ENCODE measurements around the gene ZNF837.

ZNF837 gene

DNA sequence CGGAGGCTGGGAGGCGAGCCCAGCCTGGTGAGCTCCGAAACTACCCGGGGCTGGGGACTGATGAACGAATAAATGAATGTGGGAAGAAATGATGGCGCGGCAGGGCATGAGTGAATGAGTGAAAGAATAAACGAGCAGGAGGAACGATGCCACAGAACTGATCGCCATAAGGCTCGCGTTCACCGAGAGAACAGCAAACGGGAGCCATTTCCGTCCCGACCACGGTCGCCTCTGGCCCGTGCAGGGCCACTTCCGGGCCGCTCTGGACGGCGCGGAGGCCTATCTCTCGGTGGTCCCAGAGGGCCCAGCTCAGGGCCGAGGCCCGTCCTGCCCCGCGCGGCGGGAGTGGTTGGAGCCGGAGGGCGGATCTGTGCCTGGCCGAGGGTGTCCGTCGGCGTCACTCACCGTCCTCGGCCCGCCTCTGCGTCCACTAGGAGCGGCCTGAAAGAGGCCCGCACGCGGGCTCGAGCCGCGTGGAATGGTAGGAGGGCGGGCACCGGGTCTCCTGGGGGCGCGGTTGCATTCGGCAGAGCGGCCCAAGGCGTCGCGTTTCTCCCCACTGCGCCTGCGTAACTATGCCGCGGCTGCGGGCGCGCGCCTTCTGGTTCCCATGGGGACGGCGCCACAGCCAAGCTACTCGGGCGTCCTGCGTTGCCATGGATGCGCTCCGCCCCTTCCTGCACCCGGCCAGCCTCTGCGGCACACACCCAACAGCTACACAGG is 18.4 kb downstream of the ZNF837 start, which contains the start of gene ZNF497 (continued):
- TF ChIP-seq YY2 (tag by site-specific recombination; IDR thresholded peaks at IDR 0.05): peak; percentile 78
- 0 out of 2 replicates have a peak, but pooled peaks have one; percentile 41 for TF ChIP-seq ZNF366 (tag by site-specific recombination; conservative IDR thresholded peaks at IDR 0.05)
- TF ChIP-seq ZNF518A (tag by site-specific recombination; conservative IDR thresholded peaks at IDR 0.05; ENCODE audit: low read depth): peak; percentile 72
- TF ChIP-seq ZNF843 (tag by site-specific recombination; IDR thresholded peaks at IDR 0.05): 0 out of 2 replicates have a peak, but pooled peaks have one; percentile 63
- TF ChIP-seq PRDM10 (tag by site-specific recombination; IDR thresholded peaks at IDR 0.05): peak; percentile 79
- no peak for TF ChIP-seq ZNF654 (tag by site-specific recombination; IDR thresholded peaks at IDR 0.05; ENCODE audit: low read depth)
- peak; percentile 74; the same call in 1 of the 2 replicates for TF ChIP-seq KLF8 (tag by site-specific recombination; IDR thresholded peaks at IDR 0.05)
- TF ChIP-seq ZNF335 (tag by site-specific recombination; conservative IDR thresholded peaks at IDR 0.05): peak; percentile 94
- TF ChIP-seq PATZ1 (tag by site-specific recombination; IDR thresholded peaks at IDR 0.05): peak; percentile 75
- TF ChIP-seq HOXA7 (CRISPR knock-in tag; IDR thresholded peaks at IDR 0.05; ENCODE audit: borderline replicate concordance): no peak
- TF ChIP-seq, protein P1, sequence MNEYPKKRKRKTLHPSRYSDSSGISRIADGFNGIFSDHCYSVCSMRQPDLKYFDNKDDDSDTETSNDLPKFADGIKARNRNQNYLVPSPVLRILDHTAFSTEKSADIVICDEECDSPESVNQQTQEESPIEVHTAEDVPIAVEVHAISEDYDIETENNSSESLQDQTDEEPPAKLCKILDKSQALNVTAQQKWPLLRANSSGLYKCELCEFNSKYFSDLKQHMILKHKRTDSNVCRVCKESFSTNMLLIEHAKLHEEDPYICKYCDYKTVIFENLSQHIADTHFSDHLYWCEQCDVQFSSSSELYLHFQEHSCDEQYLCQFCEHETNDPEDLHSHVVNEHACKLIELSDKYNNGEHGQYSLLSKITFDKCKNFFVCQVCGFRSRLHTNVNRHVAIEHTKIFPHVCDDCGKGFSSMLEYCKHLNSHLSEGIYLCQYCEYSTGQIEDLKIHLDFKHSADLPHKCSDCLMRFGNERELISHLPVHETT (tag by site-specific recombination; IDR thresholded peaks at IDR 0.05): peak; percentile 52; the same call in 1 of the 2 replicates
- peak; percentile 87 for TF ChIP-seq ZNF610 (tag by site-specific recombination; IDR thresholded peaks at IDR 0.05; ENCODE audit: borderline replicate concordance)
- TF ChIP-seq GLIS1 (tag by site-specific recombination; IDR thresholded peaks at IDR 0.05): peak; percentile 68
- TF ChIP-seq ZBTB8A (tag by site-specific recombination; IDR thresholded peaks at IDR 0.05): peak; percentile 93
- 0 out of 2 replicates have a peak, but pooled peaks have one; percentile 9 for TF ChIP-seq ZFHX2 (tag by site-specific recombination; conservative IDR thresholded peaks at IDR 0.05)
- TF ChIP-seq ZNF76 (tag by site-specific recombination; IDR thresholded peaks at IDR 0.05; ENCODE audit: borderline replicate concordance, low read depth): peak; percentile 90
- TF ChIP-seq ZNF600 (tag by site-specific recombination; IDR thresholded peaks at IDR 0.05): peak; percentile 89
- TF ChIP-seq ZNF223 (tag by site-specific recombination; IDR thresholded peaks at IDR 0.05): no peak
- TF ChIP-seq ZNF837 (tag by site-specific recombination; IDR thresholded peaks at IDR 0.05): no peak
- TF ChIP-seq, protein P2, sequence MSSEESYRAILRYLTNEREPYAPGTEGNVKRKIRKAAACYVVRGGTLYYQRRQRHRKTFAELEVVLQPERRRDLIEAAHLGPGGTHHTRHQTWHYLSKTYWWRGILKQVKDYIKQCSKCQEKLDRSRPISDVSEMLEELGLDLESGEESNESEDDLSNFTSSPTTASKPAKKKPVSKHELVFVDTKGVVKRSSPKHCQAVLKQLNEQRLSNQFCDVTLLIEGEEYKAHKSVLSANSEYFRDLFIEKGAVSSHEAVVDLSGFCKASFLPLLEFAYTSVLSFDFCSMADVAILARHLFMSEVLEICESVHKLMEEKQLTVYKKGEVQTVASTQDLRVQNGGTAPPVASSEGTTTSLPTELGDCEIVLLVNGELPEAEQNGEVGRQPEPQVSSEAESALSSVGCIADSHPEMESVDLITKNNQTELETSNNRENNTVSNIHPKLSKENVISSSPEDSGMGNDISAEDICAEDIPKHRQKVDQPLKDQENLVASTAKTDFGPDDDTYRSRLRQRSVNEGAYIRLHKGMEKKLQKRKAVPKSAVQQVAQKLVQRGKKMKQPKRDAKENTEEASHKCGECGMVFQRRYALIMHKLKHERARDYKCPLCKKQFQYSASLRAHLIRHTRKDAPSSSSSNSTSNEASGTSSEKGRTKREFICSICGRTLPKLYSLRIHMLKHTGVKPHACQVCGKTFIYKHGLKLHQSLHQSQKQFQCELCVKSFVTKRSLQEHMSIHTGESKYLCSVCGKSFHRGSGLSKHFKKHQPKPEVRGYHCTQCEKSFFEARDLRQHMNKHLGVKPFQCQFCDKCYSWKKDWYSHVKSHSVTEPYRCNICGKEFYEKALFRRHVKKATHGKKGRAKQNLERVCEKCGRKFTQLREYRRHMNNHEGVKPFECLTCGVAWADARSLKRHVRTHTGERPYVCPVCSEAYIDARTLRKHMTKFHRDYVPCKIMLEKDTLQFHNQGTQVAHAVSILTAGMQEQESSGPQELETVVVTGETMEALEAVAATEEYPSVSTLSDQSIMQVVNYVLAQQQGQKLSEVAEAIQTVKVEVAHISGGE (tag by site-specific recombination; conservative IDR thresholded peaks at IDR 0.05; ENCODE audit: low read depth): peak; percentile 96
- TF ChIP-seq BCL11A (tag by site-specific recombination; IDR thresholded peaks at IDR 0.05; ENCODE audit: low read depth): no peak
- peak; percentile 90 for TF ChIP-seq SP2 (tag by site-specific recombination; IDR thresholded peaks at IDR 0.05)

Data from HEK293 (cell line).